ENCODE results near the gene LILRB2. TPM values are rescaled to one million over a fixed set of nuclear protein-coding genes. Genes with fewer than 3 reads are reported as not detected.

Gene LILRB2
- total RNA-seq, 1 experiment from 2014 or later: not detected

- no peak for DNase-seq
Observed at GRCh38 chr19:54307389-54308020, 26.6 kb upstream of the LILRB2 start.

GRCh38 chr19:54305141-54305540 is 24.2 kb upstream of the LILRB2 start:
- intact Hi-C loops (cut with micrococcal nuclease; ENCODE audit: unreplicated experiment): no loop called here
- TF ChIP-seq EZH2 (IDR thresholded peaks at IDR 0.05; ENCODE audit: low read depth) (no peak), CTCF (conservative IDR thresholded peaks at IDR 0.05) (no peak)

More at GRCh38 chr19:54307389-54308020, 26.6 kb upstream of the LILRB2 start:
- no peak overlapping the region for H3K4me2 ChIP-seq
- H2AFZ ChIP-seq: no peak overlapping the region
- no peaks in the 10 kb centered on the region for H3F3A ChIP-seq (ENCODE audit: insufficient read depth, low read depth)
- no peaks in the 10 kb centered on the region for H3K36me3 ChIP-seq (ENCODE audit: low read depth)
- H3K4me3 ChIP-seq: no peak overlapping the region
- H3K27ac ChIP-seq: no peak overlapping the region
- no peaks in the 10 kb centered on the region for H3K4me1 ChIP-seq (replicated peaks; ENCODE audit: insufficient read depth)
- ChIA-PET CTCF (no interaction called here), POLR2A (ENCODE audit: unreplicated experiment) (no interaction called here)
- intact Hi-C loops (cut with micrococcal nuclease; ENCODE audit: unreplicated experiment): no loop called here
- no peak for TF ChIP-seq EZH2 (IDR thresholded peaks at IDR 0.05; ENCODE audit: low read depth)
- TF ChIP-seq CTCF (conservative IDR thresholded peaks at IDR 0.05): no peak
- H3K27me3 ChIP-seq (ENCODE audit: insufficient read depth, low read depth): peaks cover 86% of the 10 kb centered on the region
- H3K9me2 ChIP-seq (ENCODE audit: insufficient read depth): no peaks in the 10 kb centered on the region
- no peaks in the 10 kb centered on the region for H3K79me2 ChIP-seq (ENCODE audit: low read depth)
- no peaks in the 10 kb centered on the region for H4K20me1 ChIP-seq (ENCODE audit: insufficient read depth)
- H3K9me3 ChIP-seq (ENCODE audit: insufficient read depth, low read depth): no peaks in the 10 kb centered on the region
- no TSS peak for BruUV-seq (replicated peaks)

GRCh38 chr19:54302257-54302656 is 21.3 kb upstream of the LILRB2 start:
- no peaks in the 10 kb centered on the region for H3K9me2 ChIP-seq (ENCODE audit: insufficient read depth)
- intact Hi-C loops (cut with micrococcal nuclease; ENCODE audit: unreplicated experiment): no loop called here
- TF ChIP-seq CTCF (conservative IDR thresholded peaks at IDR 0.05) (no peak), EZH2 (IDR thresholded peaks at IDR 0.05; ENCODE audit: low read depth) (no peak)
- BruUV-seq (replicated peaks): no TSS peak
- no peaks in the 10 kb centered on the region for H3K9me3 ChIP-seq (ENCODE audit: insufficient read depth, low read depth)
- H2AFZ ChIP-seq: no peak overlapping the region
- H3K27me3 ChIP-seq (ENCODE audit: insufficient read depth, low read depth): peaks cover 92% of the 10 kb centered on the region
- no peak for DNase-seq
- ChIA-PET POLR2A (ENCODE audit: unreplicated experiment) (no interaction called here), CTCF (no interaction called here)
- no peaks in the 10 kb centered on the region for H3F3A ChIP-seq (ENCODE audit: insufficient read depth, low read depth)
- no peaks in the 10 kb centered on the region for H3K79me2 ChIP-seq (ENCODE audit: low read depth)
- no peaks in the 10 kb centered on the region for H3K4me1 ChIP-seq (replicated peaks; ENCODE audit: insufficient read depth)
- H3K36me3 ChIP-seq (ENCODE audit: low read depth): no peaks in the 10 kb centered on the region
- no peaks in the 10 kb centered on the region; the same call in 1 of the 2 replicates for H4K20me1 ChIP-seq (ENCODE audit: insufficient read depth)
- H3K4me3 ChIP-seq: no peak overlapping the region
- no peak overlapping the region for H3K27ac ChIP-seq
- no peak overlapping the region for H3K4me2 ChIP-seq

More at GRCh38 chr19:54305141-54305540, 24.2 kb upstream of the LILRB2 start:
- no peaks in the 10 kb centered on the region for H3K4me1 ChIP-seq (replicated peaks; ENCODE audit: insufficient read depth)
- DNase-seq: no peak
- no peak overlapping the region for H3K4me2 ChIP-seq
- BruUV-seq (replicated peaks): no TSS peak
- no peaks in the 10 kb centered on the region for H3K9me2 ChIP-seq (ENCODE audit: insufficient read depth)
- no peaks in the 10 kb centered on the region for H3K79me2 ChIP-seq (ENCODE audit: low read depth)
- ChIA-PET CTCF (no interaction called here), POLR2A (ENCODE audit: unreplicated experiment) (no interaction called here)
- H4K20me1 ChIP-seq (ENCODE audit: insufficient read depth): no peaks in the 10 kb centered on the region; the same call in 1 of the 2 replicates
- H3K36me3 ChIP-seq (ENCODE audit: low read depth): no peaks in the 10 kb centered on the region
- H3K27me3 ChIP-seq (ENCODE audit: insufficient read depth, low read depth): peaks cover 84% of the 10 kb centered on the region
- H3F3A ChIP-seq (ENCODE audit: insufficient read depth, low read depth): no peaks in the 10 kb centered on the region
- no peak overlapping the region for H2AFZ ChIP-seq
- H3K27ac ChIP-seq: no peak overlapping the region
- H3K4me3 ChIP-seq: no peak overlapping the region
- H3K9me3 ChIP-seq (ENCODE audit: insufficient read depth, low read depth): no peaks in the 10 kb centered on the region
